Body of pancreas (tissue), 4 donors: ENCODE data around the gene ROR1.

Experiments
- POLR2A ChIP-seq, 3 donors: fragments of 450-650 bp; IDR thresholded peaks; one replicate each; pipeline ENCODE4 v1.6.1; 2016; ENCODE audit warnings: antibody characterized with exemption in 3 of 3, mild to moderate bottlenecking in 2 of 3
- TF ChIP-seq, protein P1 (sequence below), 7 experiments: fragments of 450-650 bp in 4 of 7; fragments of 200-600 bp in 3 of 7; sonication (generic) in 3 of 7; IDR thresholded peaks; one replicate each; pipeline ENCODE4 v1.5.1; 2016 to 2019; ENCODE audit warnings: antibody characterized with exemption in 7 of 7

DNA sequence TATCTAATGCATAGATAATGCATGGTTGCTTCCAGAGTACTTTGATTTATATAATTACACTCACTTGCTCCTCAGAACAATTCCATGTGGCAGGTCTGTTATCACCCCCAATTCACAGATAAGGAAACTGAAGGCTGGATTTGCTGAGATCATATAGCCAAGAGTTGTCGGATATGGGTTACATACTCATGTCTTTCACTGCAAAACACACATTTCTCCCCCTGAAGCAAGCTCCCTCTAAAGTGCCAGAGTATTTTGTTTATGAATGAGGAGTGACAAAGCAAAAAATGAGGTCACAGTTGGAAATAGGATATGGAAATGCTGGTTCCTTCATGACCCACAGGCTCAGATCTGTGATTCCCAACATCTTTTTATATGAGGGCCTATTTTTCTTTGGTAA, 134.2 kb downstream of the ROR1 start:
- TF ChIP-seq, protein P1, sequence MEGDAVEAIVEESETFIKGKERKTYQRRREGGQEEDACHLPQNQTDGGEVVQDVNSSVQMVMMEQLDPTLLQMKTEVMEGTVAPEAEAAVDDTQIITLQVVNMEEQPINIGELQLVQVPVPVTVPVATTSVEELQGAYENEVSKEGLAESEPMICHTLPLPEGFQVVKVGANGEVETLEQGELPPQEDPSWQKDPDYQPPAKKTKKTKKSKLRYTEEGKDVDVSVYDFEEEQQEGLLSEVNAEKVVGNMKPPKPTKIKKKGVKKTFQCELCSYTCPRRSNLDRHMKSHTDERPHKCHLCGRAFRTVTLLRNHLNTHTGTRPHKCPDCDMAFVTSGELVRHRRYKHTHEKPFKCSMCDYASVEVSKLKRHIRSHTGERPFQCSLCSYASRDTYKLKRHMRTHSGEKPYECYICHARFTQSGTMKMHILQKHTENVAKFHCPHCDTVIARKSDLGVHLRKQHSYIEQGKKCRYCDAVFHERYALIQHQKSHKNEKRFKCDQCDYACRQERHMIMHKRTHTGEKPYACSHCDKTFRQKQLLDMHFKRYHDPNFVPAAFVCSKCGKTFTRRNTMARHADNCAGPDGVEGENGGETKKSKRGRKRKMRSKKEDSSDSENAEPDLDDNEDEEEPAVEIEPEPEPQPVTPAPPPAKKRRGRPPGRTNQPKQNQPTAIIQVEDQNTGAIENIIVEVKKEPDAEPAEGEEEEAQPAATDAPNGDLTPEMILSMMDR (IDR thresholded peaks at IDR 0.05), result no peak
- no peak for TF ChIP-seq POLR2A (IDR thresholded peaks at IDR 0.05)
